SK-N-SH treated with all-trans-retinoic acid at 6 μM for 48 hours (cell line): ENCODE results near the gene ETS1.

Experiments
- ATAC-seq: fragments of 200-7000 bp; cut with Tn5 transposase; 3 replicates; pipeline ENCODE4 v1.9.1; 2020; ENCODE audit warnings: mild to moderate bottlenecking, moderate library complexity
- ARNTL ChIP-seq: fragments of 450-650 bp; formaldehyde crosslinking; IDR thresholded peaks from 2 replicates; pipeline ENCODE4 v1.5.0; 2020; ENCODE audit warnings: low read depth, mild to moderate bottlenecking, moderate library complexity, borderline replicate concordance
- CSDC2 ChIP-seq: fragments of 250-450 bp; sonication (Bioruptor Pico); IDR thresholded peaks from 2 replicates; pipeline ENCODE4 v1.5.0; 2020; ENCODE audit warnings: mild to moderate bottlenecking, moderate library complexity
- ESRRG ChIP-seq: fragments of 250-450 bp; sonication (Bioruptor Pico); IDR thresholded peaks from 2 replicates; pipeline ENCODE4 v1.6.1; 2021; ENCODE audit warnings: mild to moderate bottlenecking
- GLIS3 ChIP-seq: fragments of 250-450 bp; sonication (Bioruptor Pico); IDR thresholded peaks from 2 replicates; pipeline ENCODE4 v1.5.0; 2020; ENCODE audit warnings: mild to moderate bottlenecking, moderate library complexity
- ISL1 ChIP-seq: fragments of 250-450 bp; sonication (Bioruptor Pico); IDR thresholded peaks from 2 replicates; pipeline ENCODE4 v2.1.2; 2022; ENCODE audit warnings: mild to moderate bottlenecking, moderate library complexity
- PPARA ChIP-seq: fragments of 250-450 bp; sonication (Bioruptor Pico); IDR thresholded peaks from 2 replicates; pipeline ENCODE4 v1.5.0; 2020; ENCODE audit warnings: mild to moderate bottlenecking, borderline replicate concordance
- RARB ChIP-seq: fragments of 250-450 bp; sonication (Bioruptor Pico); IDR thresholded peaks from 2 replicates; pipeline ENCODE4 v1.8.0; 2021; ENCODE audit warnings: mild to moderate bottlenecking, moderate library complexity
- SNAI2 ChIP-seq: fragments of 250-450 bp; sonication (Bioruptor Pico); IDR thresholded peaks from 2 replicates; pipeline ENCODE4 v1.5.0; 2020; ENCODE audit warnings: mild to moderate bottlenecking, moderate library complexity
- TCF4 ChIP-seq: fragments of 250-450 bp; sonication (Bioruptor Pico); IDR thresholded peaks from 2 replicates; pipeline ENCODE4 v1.8.0; 2021; ENCODE audit warnings: mild to moderate bottlenecking, moderate library complexity, borderline replicate concordance
- TOX ChIP-seq: fragments of 250-450 bp; sonication (Bioruptor Pico); IDR thresholded peaks from 2 replicates; pipeline ENCODE4 v1.8.0; 2021; ENCODE audit warnings: mild to moderate bottlenecking, moderate library complexity, borderline replicate concordance
- ZC3H10 ChIP-seq: fragments of 250-450 bp; sonication (Bioruptor Pico); IDR thresholded peaks from 2 replicates; pipeline ENCODE4 v1.5.1; 2021; ENCODE audit warnings: mild to moderate bottlenecking, moderate library complexity
- ZFP3 ChIP-seq: fragments of 250-450 bp; sonication (Bioruptor Pico); IDR thresholded peaks from 2 replicates; pipeline ENCODE4 v1.5.0; 2020; ENCODE audit warnings: mild to moderate bottlenecking, moderate library complexity
- ZFP30 ChIP-seq: fragments of 450-650 bp; formaldehyde crosslinking; IDR thresholded peaks from 2 replicates; pipeline ENCODE4 v1.5.0; 2022; ENCODE audit warnings: mild to moderate bottlenecking, moderate library complexity
- ZNF565 ChIP-seq: fragments of 450-650 bp; formaldehyde crosslinking; conservative IDR thresholded peaks from 2 replicates; pipeline ENCODE4 v1.5.0; 2020; ENCODE audit warnings: low read depth, mild to moderate bottlenecking, moderate library complexity
- ZNF70 ChIP-seq: fragments of 450-650 bp; formaldehyde crosslinking; IDR thresholded peaks from 2 replicates; pipeline ENCODE4 v1.5.0; 2020; ENCODE audit warnings: mild to moderate bottlenecking, moderate library complexity
- ZNF8 ChIP-seq: fragments of 450-650 bp; formaldehyde crosslinking; IDR thresholded peaks from 2 replicates; pipeline ENCODE4 v1.5.0; 2020; ENCODE audit warnings: mild to moderate bottlenecking, moderate library complexity
- TF ChIP-seq, protein P1 (sequence below): fragments of 250-450 bp; sonication (Bioruptor Pico); IDR thresholded peaks from 2 replicates; pipeline ENCODE4 v1.5.1; 2021; ENCODE audit warnings: mild to moderate bottlenecking, moderate library complexity
- TF ChIP-seq, protein P2 (sequence below): fragments of 250-450 bp; sonication (Bioruptor Pico); IDR thresholded peaks from 2 replicates; pipeline ENCODE4 v1.8.0; 2021; ENCODE audit warnings: low read depth, mild to moderate bottlenecking, moderate library complexity, borderline replicate concordance
- TF ChIP-seq, protein P3 (sequence below): fragments of 250-450 bp; sonication (Bioruptor Pico); IDR thresholded peaks from 2 replicates; pipeline ENCODE4 v1.5.0; 2020; ENCODE audit warnings: mild to moderate bottlenecking, moderate library complexity
- TF ChIP-seq, protein P4 (sequence below): fragments of 250-450 bp; sonication (Bioruptor Pico); IDR thresholded peaks from 2 replicates; pipeline ENCODE4 v1.8.0; 2020; ENCODE audit warnings: mild to moderate bottlenecking, moderate library complexity, borderline replicate concordance
- TF ChIP-seq, protein P5 (sequence below): fragments of 250-450 bp; sonication (Bioruptor Pico); IDR thresholded peaks from 2 replicates; pipeline ENCODE4 v1.5.1; 2020; ENCODE audit warnings: low read depth, mild to moderate bottlenecking, moderate library complexity

Gene ETS1

DNA sequence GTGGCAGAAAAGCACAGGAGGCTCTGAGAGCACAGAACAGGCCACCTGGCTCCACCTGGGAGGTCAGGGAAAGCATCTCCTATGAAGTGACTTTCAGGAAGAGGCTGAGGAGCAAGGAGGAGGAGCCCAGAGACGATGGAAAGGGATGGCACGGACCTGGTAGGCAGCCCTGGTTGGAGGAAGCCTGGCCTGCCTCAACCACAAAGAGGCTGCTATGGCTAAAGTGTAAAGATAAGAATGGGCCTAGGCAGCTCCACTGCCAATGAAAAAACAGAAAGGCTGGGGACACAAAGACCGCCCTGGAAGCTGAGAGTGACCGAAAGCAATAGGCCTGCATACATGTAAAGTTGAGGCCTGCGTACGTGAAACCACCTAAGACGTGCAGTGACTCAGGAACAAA, 31.2 kb upstream of the ETS1 start:
- no peak for ATAC-seq
- TF ChIP-seq ZFP30 (CRISPR knock-in tag), result no peak
- TF ChIP-seq, protein P1, sequence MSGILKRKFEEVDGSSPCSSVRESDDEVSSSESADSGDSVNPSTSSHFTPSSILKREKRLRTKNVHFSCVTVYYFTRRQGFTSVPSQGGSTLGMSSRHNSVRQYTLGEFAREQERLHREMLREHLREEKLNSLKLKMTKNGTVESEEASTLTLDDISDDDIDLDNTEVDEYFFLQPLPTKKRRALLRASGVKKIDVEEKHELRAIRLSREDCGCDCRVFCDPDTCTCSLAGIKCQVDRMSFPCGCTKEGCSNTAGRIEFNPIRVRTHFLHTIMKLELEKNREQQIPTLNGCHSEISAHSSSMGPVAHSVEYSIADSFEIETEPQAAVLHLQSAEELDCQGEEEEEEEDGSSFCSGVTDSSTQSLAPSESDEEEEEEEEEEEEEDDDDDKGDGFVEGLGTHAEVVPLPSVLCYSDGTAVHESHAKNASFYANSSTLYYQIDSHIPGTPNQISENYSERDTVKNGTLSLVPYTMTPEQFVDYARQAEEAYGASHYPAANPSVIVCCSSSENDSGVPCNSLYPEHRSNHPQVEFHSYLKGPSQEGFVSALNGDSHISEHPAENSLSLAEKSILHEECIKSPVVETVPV (CRISPR knock-in tag), result no peak
- no peak for TF ChIP-seq ARNTL (CRISPR knock-in tag)
- no peak for TF ChIP-seq ZNF70
- no peak for TF ChIP-seq ZC3H10 (CRISPR knock-in tag)
- no peak for TF ChIP-seq ZNF565 (CRISPR knock-in tag)
- TF ChIP-seq RARB (CRISPR knock-in tag), result no peak
- TF ChIP-seq, protein P2, sequence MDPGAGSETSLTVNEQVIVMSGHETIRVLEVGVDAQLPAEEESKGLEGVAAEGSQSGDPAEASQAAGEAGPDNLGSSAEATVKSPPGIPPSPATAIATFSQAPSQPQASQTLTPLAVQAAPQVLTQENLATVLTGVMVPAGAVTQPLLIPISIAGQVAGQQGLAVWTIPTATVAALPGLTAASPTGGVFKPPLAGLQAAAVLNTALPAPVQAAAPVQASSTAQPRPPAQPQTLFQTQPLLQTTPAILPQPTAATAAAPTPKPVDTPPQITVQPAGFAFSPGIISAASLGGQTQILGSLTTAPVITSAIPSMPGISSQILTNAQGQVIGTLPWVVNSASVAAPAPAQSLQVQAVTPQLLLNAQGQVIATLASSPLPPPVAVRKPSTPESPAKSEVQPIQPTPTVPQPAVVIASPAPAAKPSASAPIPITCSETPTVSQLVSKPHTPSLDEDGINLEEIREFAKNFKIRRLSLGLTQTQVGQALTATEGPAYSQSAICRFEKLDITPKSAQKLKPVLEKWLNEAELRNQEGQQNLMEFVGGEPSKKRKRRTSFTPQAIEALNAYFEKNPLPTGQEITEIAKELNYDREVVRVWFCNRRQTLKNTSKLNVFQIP (CRISPR knock-in tag), result no peak
- no peak for TF ChIP-seq ISL1 (CRISPR knock-in tag)
- TF ChIP-seq, protein P3, sequence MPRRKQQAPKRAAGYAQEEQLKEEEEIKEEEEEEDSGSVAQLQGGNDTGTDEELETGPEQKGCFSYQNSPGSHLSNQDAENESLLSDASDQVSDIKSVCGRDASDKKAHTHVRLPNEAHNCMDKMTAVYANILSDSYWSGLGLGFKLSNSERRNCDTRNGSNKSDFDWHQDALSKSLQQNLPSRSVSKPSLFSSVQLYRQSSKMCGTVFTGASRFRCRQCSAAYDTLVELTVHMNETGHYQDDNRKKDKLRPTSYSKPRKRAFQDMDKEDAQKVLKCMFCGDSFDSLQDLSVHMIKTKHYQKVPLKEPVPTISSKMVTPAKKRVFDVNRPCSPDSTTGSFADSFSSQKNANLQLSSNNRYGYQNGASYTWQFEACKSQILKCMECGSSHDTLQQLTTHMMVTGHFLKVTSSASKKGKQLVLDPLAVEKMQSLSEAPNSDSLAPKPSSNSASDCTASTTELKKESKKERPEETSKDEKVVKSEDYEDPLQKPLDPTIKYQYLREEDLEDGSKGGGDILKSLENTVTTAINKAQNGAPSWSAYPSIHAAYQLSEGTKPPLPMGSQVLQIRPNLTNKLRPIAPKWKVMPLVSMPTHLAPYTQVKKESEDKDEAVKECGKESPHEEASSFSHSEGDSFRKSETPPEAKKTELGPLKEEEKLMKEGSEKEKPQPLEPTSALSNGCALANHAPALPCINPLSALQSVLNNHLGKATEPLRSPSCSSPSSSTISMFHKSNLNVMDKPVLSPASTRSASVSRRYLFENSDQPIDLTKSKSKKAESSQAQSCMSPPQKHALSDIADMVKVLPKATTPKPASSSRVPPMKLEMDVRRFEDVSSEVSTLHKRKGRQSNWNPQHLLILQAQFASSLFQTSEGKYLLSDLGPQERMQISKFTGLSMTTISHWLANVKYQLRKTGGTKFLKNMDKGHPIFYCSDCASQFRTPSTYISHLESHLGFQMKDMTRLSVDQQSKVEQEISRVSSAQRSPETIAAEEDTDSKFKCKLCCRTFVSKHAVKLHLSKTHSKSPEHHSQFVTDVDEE (CRISPR knock-in tag), result no peak
- TF ChIP-seq PPARA, result no peak
- TF ChIP-seq ESRRG (CRISPR knock-in tag), result no peak
- TF ChIP-seq SNAI2 (CRISPR knock-in tag), result no peak
- TF ChIP-seq ZFP3 (CRISPR knock-in tag), result no peak
- no peak for TF ChIP-seq TCF4
- TF ChIP-seq, protein P4, sequence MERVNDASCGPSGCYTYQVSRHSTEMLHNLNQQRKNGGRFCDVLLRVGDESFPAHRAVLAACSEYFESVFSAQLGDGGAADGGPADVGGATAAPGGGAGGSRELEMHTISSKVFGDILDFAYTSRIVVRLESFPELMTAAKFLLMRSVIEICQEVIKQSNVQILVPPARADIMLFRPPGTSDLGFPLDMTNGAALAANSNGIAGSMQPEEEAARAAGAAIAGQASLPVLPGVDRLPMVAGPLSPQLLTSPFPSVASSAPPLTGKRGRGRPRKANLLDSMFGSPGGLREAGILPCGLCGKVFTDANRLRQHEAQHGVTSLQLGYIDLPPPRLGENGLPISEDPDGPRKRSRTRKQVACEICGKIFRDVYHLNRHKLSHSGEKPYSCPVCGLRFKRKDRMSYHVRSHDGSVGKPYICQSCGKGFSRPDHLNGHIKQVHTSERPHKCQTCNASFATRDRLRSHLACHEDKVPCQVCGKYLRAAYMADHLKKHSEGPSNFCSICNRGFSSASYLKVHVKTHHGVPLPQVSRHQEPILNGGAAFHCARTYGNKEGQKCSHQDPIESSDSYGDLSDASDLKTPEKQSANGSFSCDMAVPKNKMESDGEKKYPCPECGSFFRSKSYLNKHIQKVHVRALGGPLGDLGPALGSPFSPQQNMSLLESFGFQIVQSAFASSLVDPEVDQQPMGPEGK (CRISPR knock-in tag), result no peak
- TF ChIP-seq, protein P5, sequence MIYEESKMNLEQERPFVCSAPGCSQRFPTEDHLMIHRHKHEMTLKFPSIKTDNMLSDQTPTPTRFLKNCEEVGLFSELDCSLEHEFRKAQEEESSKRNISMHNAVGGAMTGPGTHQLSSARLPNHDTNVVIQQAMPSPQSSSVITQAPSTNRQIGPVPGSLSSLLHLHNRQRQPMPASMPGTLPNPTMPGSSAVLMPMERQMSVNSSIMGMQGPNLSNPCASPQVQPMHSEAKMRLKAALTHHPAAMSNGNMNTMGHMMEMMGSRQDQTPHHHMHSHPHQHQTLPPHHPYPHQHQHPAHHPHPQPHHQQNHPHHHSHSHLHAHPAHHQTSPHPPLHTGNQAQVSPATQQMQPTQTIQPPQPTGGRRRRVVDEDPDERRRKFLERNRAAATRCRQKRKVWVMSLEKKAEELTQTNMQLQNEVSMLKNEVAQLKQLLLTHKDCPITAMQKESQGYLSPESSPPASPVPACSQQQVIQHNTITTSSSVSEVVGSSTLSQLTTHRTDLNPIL (CRISPR knock-in tag), result no peak
- no peak for TF ChIP-seq CSDC2 (CRISPR knock-in tag)
- no peak for TF ChIP-seq GLIS3 (CRISPR knock-in tag)
- no peak for TF ChIP-seq TOX (CRISPR knock-in tag)
- TF ChIP-seq, all 23 proteins: peak for 0

DNA sequence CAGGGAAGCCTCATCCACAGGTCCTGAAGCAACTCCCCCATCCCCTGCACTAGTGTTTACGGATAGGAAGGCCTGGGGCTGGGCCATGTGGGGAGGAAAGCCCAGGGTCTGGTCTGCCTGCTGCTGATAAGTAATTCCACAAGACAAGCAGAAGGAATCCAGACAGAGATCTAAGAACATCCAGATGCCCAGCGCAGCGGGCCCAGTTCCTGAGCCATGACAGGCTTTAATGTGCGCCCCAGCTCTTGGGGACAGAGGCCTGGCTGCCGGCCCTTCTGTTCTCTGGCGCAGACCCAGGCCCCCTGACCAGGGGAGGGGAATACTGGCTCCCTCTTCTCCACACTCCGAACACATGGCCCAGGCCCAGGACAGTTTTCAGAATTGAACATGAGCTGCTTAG, 28.8 kb upstream of the ETS1 start:
- ATAC-seq, result peak; percentile 58; the same call in 2 of the 3 replicates

More for the DNA sequence above, 28.8 kb upstream of the ETS1 start:
- TF ChIP-seq ISL1 (CRISPR knock-in tag) (0 out of 2 replicates have a peak, but pooled peaks have one; percentile 15), ZNF565 (CRISPR knock-in tag) (0 out of 2 replicates have a peak, but pooled peaks have one; percentile 15), TCF4 (peak; percentile 99), ZNF8 (CRISPR knock-in tag) (peak; percentile 59; the same call in 1 of the 2 replicates), ZNF70 (peak; percentile 58; the same call in 1 of the 2 replicates), TOX (CRISPR knock-in tag) (no peak)
- TF ChIP-seq, protein P3 (CRISPR knock-in tag), result peak; percentile 89
- TF ChIP-seq, protein P1 (CRISPR knock-in tag), result no peak
